ENCODE results near the gene PDE6C. TPM values are rescaled to one million over a fixed set of nuclear protein-coding genes. Genes with fewer than 3 reads are reported as not detected.

PDE6C gene
- total and polyA plus RNA-seq, 2 of the 4 experiments (the other 2 are of a cell fraction) = not detected

GRCh38 chr10:93615576-93616235, 3.4 kb downstream of the PDE6C start:
- no peaks in the 10 kb centered on the region for H3K9me3 ChIP-seq (ENCODE audit: control insufficient read depth, insufficient read depth, low read length)
- H2BK20ac ChIP-seq (ENCODE audit: low read depth, low read length) = no peak overlapping the region
- H3K79me1 ChIP-seq (ENCODE audit: low read depth in 1 of 2, low read length in 2 of 2) = no peaks in the 10 kb centered on the region
- CTCF ChIA-PET = no interaction called here
- H3K4me2 ChIP-seq (ENCODE audit: low read depth, low read length) = no peak overlapping the region
- in situ Hi-C loops (cut with MboI; ENCODE audit: low sequenced_read_pairs) = no loop called here
- no peak overlapping the region for H4K91ac ChIP-seq (ENCODE audit: insufficient read depth, low read depth, low read length)
- intact Hi-C loops (cut with micrococcal nuclease) = no loop called here
- POLR2A ChIA-PET (ENCODE audit: unreplicated experiment) = no interaction called here
- no peak overlapping the region for H4K8ac ChIP-seq (ENCODE audit: low read depth in 2 of 2, low read length in 2 of 2)
- H4K20me1 ChIP-seq (ENCODE audit: insufficient read depth, low read length) = no peaks in the 10 kb centered on the region
- H3K18ac ChIP-seq (ENCODE audit: low read depth, low read length) = no peak overlapping the region
- no peak overlapping the region for H3K4ac ChIP-seq (ENCODE audit: low read depth, low read length)
- no TSS peak for BruUV-seq (replicated peaks)
- H3K4me3 ChIP-seq (ENCODE audit: insufficient read depth, low read depth, low read length) = no peak overlapping the region
- H3K36me3 ChIP-seq (ENCODE audit: control insufficient read depth, insufficient read depth, low read length) = no peaks in the 10 kb centered on the region
- H3K23ac ChIP-seq (ENCODE audit: low read depth, low read length) = no peak overlapping the region
- no peaks in the 10 kb centered on the region for H3K4me1 ChIP-seq (ENCODE audit: control insufficient read depth, insufficient read depth, low read length)
- H2AK9ac ChIP-seq (replicated peaks; ENCODE audit: low read depth, low read length, poor library complexity) = no peak overlapping the region
- H2AK5ac ChIP-seq (ENCODE audit: low read depth, low read length) = no peak overlapping the region
- no peak for ATAC-seq (ENCODE audit: low read depth)
- H4K5ac ChIP-seq (ENCODE audit: low read depth, low read length) = no peak overlapping the region
- H3K9me1 ChIP-seq (ENCODE audit: insufficient read depth, low read length) = no peaks in the 10 kb centered on the region
- H2BK15ac ChIP-seq (ENCODE audit: low read depth, low read length) = no peak overlapping the region
- no peak overlapping the region for H3K27ac ChIP-seq (ENCODE audit: insufficient read depth, low read length)
- no peak for TF ChIP-seq RCOR1 (IDR thresholded peaks at IDR 0.05; ENCODE audit: insufficient replicate concordance, low read length)
- no peak for TF ChIP-seq MAFK (IDR thresholded peaks at IDR 0.05; ENCODE audit: low read depth, low read length)
- TF ChIP-seq CEBPB (IDR thresholded peaks at IDR 0.05; ENCODE audit: low read depth, low read length) = no peak
- TF ChIP-seq CHD1 (IDR thresholded peaks at IDR 0.05; ENCODE audit: low read depth, low read length) = no peak
- no peak for TF ChIP-seq ELK1 (IDR thresholded peaks at IDR 0.05; ENCODE audit: borderline replicate concordance, low read depth, low read length)
- no peak overlapping the region for H3K14ac ChIP-seq (replicated peaks; ENCODE audit: low read depth, low read length)
- H3K27me3 ChIP-seq (ENCODE audit: control insufficient read depth, insufficient read depth, low read length) = peaks cover 17% of the 10 kb centered on the region
- no peak for DNase-seq
- no CpG with 5 or more reads among the region's 9 CpGs for WGBS, 2 experiments (ENCODE audit: extremely low coverage in 2 of 2, insufficient read length in 1 of 2)
- H2BK120ac ChIP-seq (ENCODE audit: low read depth, low read length) = no peak overlapping the region
- H2BK5ac ChIP-seq (ENCODE audit: low read depth, low read length, poor library complexity, severe bottlenecking) = no peak overlapping the region
- no peak overlapping the region for H3K9ac ChIP-seq (ENCODE audit: low read depth, low read length)
- dilution Hi-C loops (cut with HindIII; ENCODE audit: low sequenced_read_pairs, unreplicated experiment) = no loop called here
- H2AFZ ChIP-seq (replicated peaks; ENCODE audit: low read length, poor library complexity) = no peak overlapping the region
- H3K56ac ChIP-seq (ENCODE audit: extremely low read depth, insufficient read depth, low read length) = no peak overlapping the region
